ENCODE results near the gene GPC6.

The GPC6 gene

DNA sequence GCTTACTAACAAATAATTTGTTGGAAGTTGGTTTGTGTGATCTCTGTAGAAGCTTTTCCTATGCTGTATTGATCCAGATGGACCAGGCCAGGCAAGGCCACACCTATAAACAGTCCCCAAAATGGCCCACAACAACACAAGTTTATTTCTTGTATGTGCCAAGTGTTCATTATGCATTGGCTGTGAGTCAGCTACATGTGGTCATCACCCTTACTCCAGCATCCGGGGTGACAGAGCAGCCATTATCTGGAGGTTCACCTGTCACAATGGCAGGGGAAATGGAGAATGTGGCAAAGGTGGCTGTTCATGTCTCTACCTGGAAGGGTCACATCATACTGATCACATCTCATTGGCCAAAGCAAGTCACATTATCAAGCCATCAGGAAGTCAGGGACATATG, 1088.6 kb downstream of the GPC6 start:
- Histone ChIP-seq H3K27ac (ENCODE audit: low read depth, low read length) (no peak overlapping the region), H3K9ac (ENCODE audit: low read length) (no peak overlapping the region), H4K20me1 (ENCODE audit: low read depth, low read length) (no peaks in the 10 kb centered on the region), H3K79me2 (ENCODE audit: insufficient read depth, low read length) (no peaks in the 10 kb centered on the region), H3K9me3 (ENCODE audit: insufficient read depth, low read length) (no peaks in the 10 kb centered on the region), H3K27me3 (ENCODE audit: low read length) (no peaks in the 10 kb centered on the region), H3K4me3 (ENCODE audit: insufficient read depth, low read length, poor library complexity, severe bottlenecking) (no peak overlapping the region), H3K9me2 (replicated peaks; ENCODE audit: insufficient read depth, low read length) (no peaks in the 10 kb centered on the region), H3F3A (ENCODE audit: insufficient read depth) (no peaks in the 10 kb centered on the region), H2AFZ (ENCODE audit: low read depth, low read length, severe bottlenecking) (no peak overlapping the region), H3K4me2 (ENCODE audit: low read depth, low read length, poor library complexity, severe bottlenecking) (no peak overlapping the region), H3K36me3 (ENCODE audit: low read length) (no peaks in the 10 kb centered on the region)
- no peak for TF ChIP-seq CTCF (IDR thresholded peaks at IDR 0.05; ENCODE audit: insufficient read depth, low read length, poor library complexity, severe bottlenecking)
- no peak for TF ChIP-seq EZH2phosphoT487 (conservative IDR thresholded peaks at IDR 0.05; ENCODE audit: low read length)

GRCh38 chr13:94317063-94317491, 1090.5 kb downstream of the GPC6 start:
- Histone ChIP-seq H3K36me3 (ENCODE audit: low read length) (no peaks in the 10 kb centered on the region), H3K9ac (ENCODE audit: low read length) (no peak overlapping the region), H3F3A (ENCODE audit: insufficient read depth) (no peaks in the 10 kb centered on the region), H3K27me3 (ENCODE audit: low read length) (no peaks in the 10 kb centered on the region), H3K4me2 (ENCODE audit: low read depth, low read length, poor library complexity, severe bottlenecking) (no peak overlapping the region), H4K20me1 (ENCODE audit: low read depth, low read length) (no peaks in the 10 kb centered on the region), H3K4me3 (ENCODE audit: insufficient read depth, low read length, poor library complexity, severe bottlenecking) (no peak overlapping the region), H3K9me3 (ENCODE audit: insufficient read depth, low read length) (no peaks in the 10 kb centered on the region), H2AFZ (ENCODE audit: low read depth, low read length, severe bottlenecking) (no peak overlapping the region), H3K9me2 (replicated peaks; ENCODE audit: insufficient read depth, low read length) (no peaks in the 10 kb centered on the region), H3K79me2 (ENCODE audit: insufficient read depth, low read length) (no peaks in the 10 kb centered on the region), H3K27ac (ENCODE audit: low read depth, low read length) (no peak overlapping the region)
- TF ChIP-seq EZH2phosphoT487 (conservative IDR thresholded peaks at IDR 0.05; ENCODE audit: low read length) (no peak), CTCF (IDR thresholded peaks at IDR 0.05; ENCODE audit: insufficient read depth, low read length, poor library complexity, severe bottlenecking) (no peak)

- no peaks in the 10 kb centered on the region for H3K9me3 ChIP-seq (ENCODE audit: insufficient read depth, low read length)
- no peak overlapping the region for H3K4me3 ChIP-seq (ENCODE audit: insufficient read depth, low read length, poor library complexity, severe bottlenecking)
- H3F3A ChIP-seq (ENCODE audit: insufficient read depth) = no peaks in the 10 kb centered on the region
- no peaks in the 10 kb centered on the region for H3K79me2 ChIP-seq (ENCODE audit: insufficient read depth, low read length)
- H2AFZ ChIP-seq (ENCODE audit: low read depth, low read length, severe bottlenecking) = no peak overlapping the region
- no peak overlapping the region for H3K4me2 ChIP-seq (ENCODE audit: low read depth, low read length, poor library complexity, severe bottlenecking)
- TF ChIP-seq CTCF (IDR thresholded peaks at IDR 0.05; ENCODE audit: insufficient read depth, low read length, poor library complexity, severe bottlenecking) (no peak), EZH2phosphoT487 (conservative IDR thresholded peaks at IDR 0.05; ENCODE audit: low read length) (no peak)
- H3K36me3 ChIP-seq (ENCODE audit: low read length) = no peaks in the 10 kb centered on the region
- H3K9me2 ChIP-seq (replicated peaks; ENCODE audit: insufficient read depth, low read length) = no peaks in the 10 kb centered on the region
- H3K27me3 ChIP-seq (ENCODE audit: low read length) = no peaks in the 10 kb centered on the region
- H4K20me1 ChIP-seq (ENCODE audit: low read depth, low read length) = no peaks in the 10 kb centered on the region
- no peak overlapping the region for H3K27ac ChIP-seq (ENCODE audit: low read depth, low read length)
- no peak overlapping the region for H3K9ac ChIP-seq (ENCODE audit: low read length)
These were observed 1091.8 kb downstream of the GPC6 start for GRCh38 chr13:94318418-94318817.
